Ovary (tissue), 9 donors: Measurements from ENCODE around the gene PDZRN3. TPM values are rescaled to one million over a fixed set of nuclear protein-coding genes. Genes with fewer than 3 reads are reported as not detected.

Experiments used
- DNase-seq, 5 donors: peaks; one replicate each; pipeline ENCODE4 v3.0.0-alpha.2; 2019 to 2020
- H3K27ac ChIP-seq, 2 donors: fragments of 200-600 bp; one replicate each; pipeline versions ENCODE4 v1.5.1 to v1.8.0; 2019 to 2022
- H3K27me3 ChIP-seq: fragments of 200-600 bp; one replicate; pipeline ENCODE4 v1.8.0; 2022
- H3K36me3 ChIP-seq: fragments of 200-600 bp; sonication (generic); one replicate; pipeline ENCODE4 v1.5.1; 2019
- H3K4me1 ChIP-seq: one replicate; pipeline ENCODE4 v1.8.1; 2013; ENCODE audit warnings: mild to moderate bottlenecking, moderate library complexity; ENCODE audit not compliant: insufficient read depth
- H3K4me3 ChIP-seq: fragments of 200-600 bp; sonication (generic); one replicate; pipeline ENCODE4 v1.5.1; 2017
- H3K9me3 ChIP-seq, 2 donors: fragments of 200-600 bp in 1 of 2; sonication (generic) in 1 of 2; one replicate each; pipeline versions ENCODE4 v1.5.1 to v1.8.1; 2013 to 2019; ENCODE audit warnings: mild to moderate bottlenecking in 1 of 2, moderate library complexity in 1 of 2
- EP300 ChIP-seq: sonication (generic); formaldehyde crosslinking; IDR thresholded peaks from one replicate; pipeline ENCODE4 v1.6.1; 2017; ENCODE audit warnings: antibody characterized with exemption
- POLR2A ChIP-seq: fragments of 450-650 bp; IDR thresholded peaks from one replicate; pipeline ENCODE4 v1.6.1; 2017; ENCODE audit warnings: antibody characterized with exemption, mild to moderate bottlenecking, moderate library complexity
- WGBS, 3 donors: extraction: QIAGEN DNeasy Blood & Tissue Kit in 1 of 3; methylation state at CpG; one replicate each; pipeline versions ENCODE4 v1.1.5 to v1.1.7; 2013 to 2017; 5-methylcytosine and 5-hydroxymethylcytosine counted together
- intact Hi-C, 4 donors: fragments of 100-400 bp; cut with DNase I; formaldehyde crosslinking; loops; one replicate each; pipeline versions ENCODE4 v1.11.0 to v1.15.1; 2022 to 2023
- polyA plus RNA-seq, 2 donors: library from polyadenylated mRNA; stranded (reverse); fragments of 200-250 nt in 1 of 2; fragments of 350-450 nt in 1 of 2; fragmentation: Illumina TruSeq in 1 of 2; extraction: RNeasy Lipid Tissue Mini Kit (QIAGEN cat#74804) in 1 of 2; gene quantifications; one replicate each; pipeline ENCODE4 v1.2.3, GENCODE V29; 2013 to 2014
- total RNA-seq, 7 donors: library from RNA; depleted of rRNA in 2 of 7; stranded (reverse); fragments of >200 nt in 2 of 7; fragmentation: NEBNext Ultra II Directional in 3 of 7; extraction: Animal tissue kit (Norgen Biotek cat#: 25700) in 3 of 7; gene quantifications; one replicate each; pipeline versions ENCODE4 v1.1.0 to v1.2.4, GENCODE V29; 2016 to 2023
- TF ChIP-seq, protein P1 (sequence below), 3 donors: fragments of 450-650 bp in 2 of 3; fragments of 200-600 bp in 1 of 3; IDR thresholded peaks; one replicate each; pipeline versions ENCODE4 v1.5.1 to v1.8.0; 2016 to 2022; ENCODE audit warnings: antibody characterized with exemption in 3 of 3, mild to moderate bottlenecking in 1 of 3
- donor health status: DM: no; HTN: no; CAD: no; lungs with moderate emphysema.
- donor health status: DM: no; HTN: no; CAD: no.
- donor health status: Bipolar disorder and iron deficiency.
- donor health status: DM: yes; HTN: yes; CAD: no.
- donor health status: DM: no; HTN: no; CAD: no.
- donor health status: DM: yes; HTN: yes; CAD: no.

The PDZRN3 gene
- total and polyA plus RNA-seq, 9 donors, result 68.1 to 161 (median 102) TPM

DNA sequence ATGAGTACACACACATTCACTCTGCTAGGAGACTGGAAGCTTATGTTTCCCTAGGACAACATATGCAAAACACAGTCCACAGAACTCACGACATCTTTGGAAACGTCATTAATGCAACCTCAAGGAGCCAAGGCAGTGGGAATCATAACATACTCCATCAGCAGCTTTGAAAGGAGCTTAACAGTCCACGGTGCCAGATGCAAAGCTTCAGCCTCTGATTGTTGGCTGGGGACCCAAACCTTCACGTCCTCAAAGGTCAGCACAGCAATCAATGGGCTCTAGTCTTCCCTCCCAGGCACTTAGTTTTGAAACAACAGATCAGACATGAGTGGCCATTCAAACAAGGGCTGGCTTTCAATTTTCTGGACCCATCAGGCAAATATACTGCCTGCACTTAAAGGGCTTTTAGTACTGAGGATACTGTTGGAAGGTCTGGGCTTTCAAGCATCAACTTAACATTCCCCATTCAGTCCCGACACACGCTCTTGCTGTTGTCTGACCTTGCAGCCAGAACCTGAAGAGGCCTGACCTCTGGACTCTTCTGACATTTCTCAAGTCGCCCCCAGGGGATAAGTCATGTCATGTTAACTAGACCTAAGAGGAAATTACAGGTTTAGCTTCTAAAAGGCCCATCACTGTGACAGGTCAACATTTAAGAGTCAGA lies 223.0 kb downstream of the PDZRN3 start:
- Histone ChIP-seq H3K4me1 (peaks cover 24% of the 10 kb centered on the region), H3K27ac (peak overlapping the region in 1 of 2 donors; percentile 49), H3K4me3 (no peak overlapping the region), H3K27me3 (no peaks in the 10 kb centered on the region), H3K36me3 (no peaks in the 10 kb centered on the region), H3K9me3 (no peaks in the 10 kb centered on the region)
- WGBS, 3 donors, result 30 to 35% (median 31%) methylated on average over 7 of the region's 7 CpGs
- TF ChIP-seq EP300 (no peak), POLR2A (no peak)
- TF ChIP-seq, protein P1, sequence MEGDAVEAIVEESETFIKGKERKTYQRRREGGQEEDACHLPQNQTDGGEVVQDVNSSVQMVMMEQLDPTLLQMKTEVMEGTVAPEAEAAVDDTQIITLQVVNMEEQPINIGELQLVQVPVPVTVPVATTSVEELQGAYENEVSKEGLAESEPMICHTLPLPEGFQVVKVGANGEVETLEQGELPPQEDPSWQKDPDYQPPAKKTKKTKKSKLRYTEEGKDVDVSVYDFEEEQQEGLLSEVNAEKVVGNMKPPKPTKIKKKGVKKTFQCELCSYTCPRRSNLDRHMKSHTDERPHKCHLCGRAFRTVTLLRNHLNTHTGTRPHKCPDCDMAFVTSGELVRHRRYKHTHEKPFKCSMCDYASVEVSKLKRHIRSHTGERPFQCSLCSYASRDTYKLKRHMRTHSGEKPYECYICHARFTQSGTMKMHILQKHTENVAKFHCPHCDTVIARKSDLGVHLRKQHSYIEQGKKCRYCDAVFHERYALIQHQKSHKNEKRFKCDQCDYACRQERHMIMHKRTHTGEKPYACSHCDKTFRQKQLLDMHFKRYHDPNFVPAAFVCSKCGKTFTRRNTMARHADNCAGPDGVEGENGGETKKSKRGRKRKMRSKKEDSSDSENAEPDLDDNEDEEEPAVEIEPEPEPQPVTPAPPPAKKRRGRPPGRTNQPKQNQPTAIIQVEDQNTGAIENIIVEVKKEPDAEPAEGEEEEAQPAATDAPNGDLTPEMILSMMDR (IDR thresholded peaks at IDR 0.05), result no peak
- intact Hi-C loops, result no loop called here
- DNase-seq, result peak; percentile 64 to 77 (median 68)

DNA sequence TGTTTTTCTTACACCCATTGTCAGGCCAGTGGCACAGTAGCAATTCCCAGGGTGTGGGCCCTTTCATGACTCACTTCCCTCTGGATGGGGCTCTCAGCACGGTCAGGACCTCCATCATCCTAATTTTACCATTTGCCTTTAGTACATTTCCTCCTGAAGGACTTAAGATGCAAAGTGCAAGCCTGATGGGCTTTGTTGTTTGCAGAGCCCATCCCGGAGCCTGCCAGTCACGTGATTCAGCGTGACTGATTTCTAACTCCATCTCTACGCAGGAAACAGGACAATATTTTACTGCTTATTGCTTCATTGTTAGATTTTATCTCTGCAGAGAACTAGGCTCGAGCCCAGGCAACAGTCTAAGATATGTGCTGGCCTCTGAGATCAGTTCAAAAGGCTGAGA lies 223.7 kb downstream of the PDZRN3 start:
- peaks cover 22% of the 10 kb centered on the region for H3K4me1 ChIP-seq
- no peak overlapping the region for H3K27ac ChIP-seq
- no peak overlapping the region for H3K4me3 ChIP-seq
- TF ChIP-seq, protein P1 (IDR thresholded peaks at IDR 0.05), result no peak
- TF ChIP-seq EP300, result no peak
- no peak for TF ChIP-seq POLR2A
- H3K36me3 ChIP-seq, result no peaks in the 10 kb centered on the region
- no peaks in the 10 kb centered on the region for H3K27me3 ChIP-seq
- WGBS, 3 donors, result 46 to 78% (median 63%) methylated on average over 6 of the region's 6 CpGs
- intact Hi-C loops, result no loop called here
- no peaks in the 10 kb centered on the region for H3K9me3 ChIP-seq
- DNase-seq, result no peak

DNA sequence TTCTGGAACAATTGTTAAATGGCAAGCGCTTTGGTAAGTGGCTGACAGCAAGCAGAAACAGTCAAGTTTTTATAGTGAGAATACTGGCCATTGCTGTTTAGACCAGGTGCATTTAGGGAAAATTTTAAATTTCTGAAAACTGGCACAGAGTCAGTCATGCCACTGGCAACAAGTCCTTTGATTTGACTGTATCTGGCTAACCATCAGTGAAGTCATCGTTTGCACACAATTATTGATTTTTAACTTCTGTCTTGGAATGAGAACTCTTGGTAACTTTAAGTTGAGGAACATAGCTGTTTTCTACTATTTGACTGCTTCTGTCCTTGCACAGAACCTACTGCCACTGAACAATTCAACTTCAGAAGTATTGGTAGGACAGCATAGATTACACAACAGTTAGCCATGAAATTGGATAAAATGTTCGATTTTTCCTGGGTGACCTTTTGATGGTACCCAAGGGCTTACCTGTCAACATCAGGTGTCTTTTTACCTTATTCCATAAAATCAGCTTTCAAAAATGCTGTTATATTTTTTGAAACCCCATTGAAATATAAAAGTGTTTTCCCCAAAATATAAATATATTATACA lies 225.0 kb downstream of the PDZRN3 start:
- no peaks in the 10 kb centered on the region for H3K9me3 ChIP-seq
- H3K36me3 ChIP-seq, result no peaks in the 10 kb centered on the region
- peaks cover 19% of the 10 kb centered on the region for H3K4me1 ChIP-seq
- intact Hi-C loops, result no loop called here
- TF ChIP-seq, protein P1 (IDR thresholded peaks at IDR 0.05), result no peak
- TF ChIP-seq EP300, result no peak
- no peak for TF ChIP-seq POLR2A
- no peak for DNase-seq
- whole genome bisulfite sequencing, 3 donors, result 86 to 89% (median 88%) methylated on average over 3 of the region's 3 CpGs
- H3K27ac ChIP-seq, result no peak overlapping the region
- no peaks in the 10 kb centered on the region for H3K27me3 ChIP-seq
- H3K4me3 ChIP-seq, result no peak overlapping the region

DNA sequence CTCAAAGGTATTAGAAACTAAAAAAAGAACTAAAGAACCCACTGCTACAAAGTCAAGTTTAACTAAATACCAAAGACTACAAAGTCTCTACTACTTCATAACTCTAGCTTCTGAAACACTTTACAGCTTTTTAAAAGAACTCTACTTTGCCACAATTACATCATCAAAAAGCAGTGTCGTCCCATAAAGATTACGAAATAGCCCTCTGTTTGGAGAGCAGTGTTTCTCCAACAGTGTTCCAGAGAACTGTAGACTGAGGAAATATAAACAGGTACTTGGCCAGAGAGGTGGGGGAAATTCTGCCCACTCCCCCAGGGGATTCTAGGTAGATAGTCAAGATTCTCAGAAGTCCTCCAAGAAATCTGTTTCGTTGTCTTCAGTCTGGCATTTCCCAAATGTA lies 225.6 kb downstream of the PDZRN3 start:
- Histone ChIP-seq H3K36me3 (no peaks in the 10 kb centered on the region), H3K27me3 (no peaks in the 10 kb centered on the region), H3K4me3 (no peak overlapping the region), H3K27ac (peak overlapping the region in 1 of 2 donors; percentile 24), H3K9me3 (no peaks in the 10 kb centered on the region), H3K4me1 (peaks cover 15% of the 10 kb centered on the region)
- WGBS, 3 donors, result 64 to 65% (median 64%) methylated on average over 3 of the region's 3 CpGs
- intact Hi-C loops, result no loop called here
- no peak for DNase-seq
- TF ChIP-seq POLR2A (no peak), EP300 (no peak)
- TF ChIP-seq, protein P1 (IDR thresholded peaks at IDR 0.05), result no peak
